A549 (cell line): Measurements from ENCODE around the gene SLC29A3. TPM values are rescaled to one million over a fixed set of nuclear protein-coding genes. Genes with fewer than 3 reads are reported as not detected.

Source experiments
- ATAC-seq, 2 experiments: fragments of 200-7000 bp in 1 of 2; fragments of >200 bp in 1 of 2; cut with Nextera tagmentation in 1 of 2; cut with Tn5 transposase in 1 of 2; 3 replicates each; pipeline versions ENCODE4 v1.8.0 to v1.9.1; 2018 to 2020; ENCODE audit warnings: mild to moderate bottlenecking in 1 of 2, moderate library complexity in 1 of 2
- CTCF ChIA-PET: fragments of 300-600 bp; sonication (Branson Sonifier 250); formaldehyde crosslinking; extraction: SDS; loops from one replicate; lab custom pipeline; 2021; ENCODE audit warnings: antibody characterized with exemption, inconsistent platforms; lab: Yijun Ruan, JAX
- POLR2A ChIA-PET: fragments of 350-600 bp; formaldehyde crosslinking; extraction: SDS; loops from one replicate; lab custom pipeline; 2021; ENCODE audit warnings: antibody characterized with exemption, inconsistent platforms; lab: Yijun Ruan, JAX
- DNase-seq, 2 experiments: peaks; one replicate each; pipeline versions ENCODE4 v3.0.0 to v3.0.0-alpha.2; 2011 to 2016; ENCODE audit warnings: low read depth in 1 of 2, low spot score in 1 of 2
- FAIRE-seq: peaks from 2 replicates; lab custom pipeline; 2011; peaks lifted over from hg19 to GRCh38; lab: Jason Lieb, UNC
- H3K27ac ChIP-seq, 2 experiments: fragments of >200 bp; sonication (Bioruptor Twin); formaldehyde crosslinking; 3 replicates each; pipeline ENCODE4 v1.5.1; 2016 to 2017
- H3K4me1 ChIP-seq: fragments of >200 bp; sonication (Bioruptor Twin); formaldehyde crosslinking; 3 replicates; pipeline ENCODE4 v1.6.1; 2016
- H3K4me2 ChIP-seq: fragments of >200 bp; sonication (Bioruptor Twin); formaldehyde crosslinking; 3 replicates; pipeline ENCODE4 v1.6.1; 2016
- H3K4me3 ChIP-seq: fragments of >200 bp; sonication (Bioruptor Twin); formaldehyde crosslinking; 3 replicates; pipeline ENCODE4 v1.5.1; 2016
- H3K9me3 ChIP-seq: fragments of >200 bp; sonication (Bioruptor Twin); formaldehyde crosslinking; 3 replicates; pipeline ENCODE4 v1.6.1; 2016
- ATOH8 ChIP-seq: fragments of 250-450 bp; sonication (Bioruptor Pico); IDR thresholded peaks from 2 replicates; pipeline ENCODE4 v1.5.0; 2020; ENCODE audit warnings: low read depth, mild to moderate bottlenecking, moderate library complexity
- BCL3 ChIP-seq: fragments of >200 bp; sonication (Bioruptor Twin); formaldehyde crosslinking; IDR thresholded peaks from 3 replicates; pipeline ENCODE4 v1.6.1; 2016
- BHLHE40 ChIP-seq: IDR thresholded peaks from 2 replicates; pipeline ENCODE4 v1.6.1; 2012; ENCODE audit warnings: low read depth, low read length, inconsistent platforms
- HDAC2 ChIP-seq: fragments of 200-600 bp; sonication (generic); IDR thresholded peaks from 2 replicates; pipeline ENCODE4 v1.6.1; 2016
- HOXA7 ChIP-seq: fragments of 250-450 bp; sonication (Bioruptor Pico); IDR thresholded peaks from 2 replicates; pipeline ENCODE4 v1.5.0; 2020; ENCODE audit warnings: mild to moderate bottlenecking, moderate library complexity
- HOXB13 ChIP-seq: fragments of 250-450 bp; sonication (Bioruptor Pico); IDR thresholded peaks from 2 replicates; pipeline ENCODE4 v1.5.0; 2020; ENCODE audit warnings: low read depth, mild to moderate bottlenecking, moderate library complexity
- KDM1A ChIP-seq: fragments of 200-600 bp; sonication (generic); IDR thresholded peaks from 2 replicates; pipeline ENCODE4 v1.6.1; 2016; ENCODE audit warnings: low read depth, mild to moderate bottlenecking
- KDM5A ChIP-seq: fragments of 200-600 bp; sonication (generic); IDR thresholded peaks from 2 replicates; pipeline ENCODE4 v1.6.1; 2016; ENCODE audit warnings: antibody characterized with exemption, mild to moderate bottlenecking
- MAZ ChIP-seq: fragments of 150-350 bp; IDR thresholded peaks from 2 replicates; pipeline ENCODE4 v1.6.1; 2014; ENCODE audit warnings: antibody characterized with exemption, low read depth, low read length, borderline replicate concordance
- NFE2L2 ChIP-seq: fragments of 150-350 bp; conservative IDR thresholded peaks from 2 replicates; pipeline ENCODE4 v1.6.1; 2014; ENCODE audit warnings: low read length
- NPAS2 ChIP-seq: fragments of 250-450 bp; sonication (Bioruptor Pico); IDR thresholded peaks from 2 replicates; pipeline ENCODE4 v1.8.0; 2022; ENCODE audit warnings: mild to moderate bottlenecking, moderate library complexity, borderline replicate concordance
- POLR2A ChIP-seq: IDR thresholded peaks from 2 replicates; pipeline ENCODE4 v1.6.1; 2012; ENCODE audit warnings: mild to moderate bottlenecking, low read length
- POLR2AphosphoS2 ChIP-seq: conservative IDR thresholded peaks from 2 replicates; pipeline ENCODE4 v1.6.1; 2012; ENCODE audit warnings: low read length, improper control_type of control experiment, inconsistent platforms
- RAD21 ChIP-seq, 2 experiments: fragments of >200 bp in 1 of 2; sonication (Bioruptor Twin) in 1 of 2; formaldehyde crosslinking in 1 of 2; IDR thresholded peaks in 1 of 2; conservative IDR thresholded peaks in 1 of 2; 2 replicates in 1 of 2; 3 replicates in 1 of 2; pipeline ENCODE4 v1.6.1; 2012 to 2018; ENCODE audit warnings: inconsistent platforms in 1 of 2
- REST ChIP-seq: fragments of 200-600 bp; sonication (generic); IDR thresholded peaks from 2 replicates; pipeline ENCODE4 v1.6.1; 2016; ENCODE audit warnings: antibody characterized with exemption, mild to moderate bottlenecking, moderate library complexity
- RFX5 ChIP-seq: fragments of 450-650 bp; IDR thresholded peaks from 2 replicates; pipeline ENCODE4 v1.7.1; 2014; ENCODE audit warnings: antibody characterized with exemption, mild to moderate bottlenecking, moderate library complexity
- RNF2 ChIP-seq: fragments of 200-600 bp; sonication (generic); IDR thresholded peaks from 2 replicates; pipeline ENCODE4 v1.6.1; 2016; ENCODE audit warnings: low read depth, mild to moderate bottlenecking, antibody characterized with exemption, moderate library complexity, borderline replicate concordance
- SMC3 ChIP-seq: fragments of >200 bp; sonication (Bioruptor Twin); formaldehyde crosslinking; IDR thresholded peaks from 3 replicates; pipeline ENCODE4 v1.6.1; 2018; ENCODE audit warnings: inconsistent platforms
- USF2 ChIP-seq: fragments of 450-650 bp; IDR thresholded peaks from 2 replicates; pipeline ENCODE4 v1.6.1; 2014; ENCODE audit warnings: antibody characterized with exemption
- ZFP36 ChIP-seq: fragments of 450-650 bp; IDR thresholded peaks from 2 replicates; pipeline ENCODE4 v1.6.1; 2014; ENCODE audit warnings: borderline replicate concordance; ENCODE audit not compliant: partially characterized antibody
- ZSCAN20 ChIP-seq: fragments of 250-450 bp; sonication (Bioruptor Pico); IDR thresholded peaks from 2 replicates; pipeline ENCODE4 v1.8.0; 2022; ENCODE audit warnings: mild to moderate bottlenecking, moderate library complexity
- WGBS: methylation state at CpG from one replicate; pipeline ENCODE4 v1.1.6; 2017; ENCODE audit errors: missing lambda C conversion rate; 5-methylcytosine and 5-hydroxymethylcytosine counted together
- polyA plus RNA-seq, 4 experiments: library from polyadenylated mRNA; depleted of rRNA in 3 of 4; stranded (reverse); fragments of >200 nt; fragmentation: RNase III in 1 of 4; extraction: RNeasy Plus Mini Kit Qiagen cat#74134 plus additional on column Dnase treatment in 1 of 4; gene quantifications; 2 replicates in 3 of 4; 3 replicates in 1 of 4; pipeline ENCODE4 v1.2.3, GENCODE V29; 2011 to 2017
- TF ChIP-seq, protein P1 (sequence below): IDR thresholded peaks from 2 replicates; pipeline ENCODE4 v1.6.1; 2012

The SLC29A3 gene
- polyA plus RNA-seq, 2 of the 4 experiments (the other 2 are of a cell fraction) = 7.2 to 11.4 TPM

DNA sequence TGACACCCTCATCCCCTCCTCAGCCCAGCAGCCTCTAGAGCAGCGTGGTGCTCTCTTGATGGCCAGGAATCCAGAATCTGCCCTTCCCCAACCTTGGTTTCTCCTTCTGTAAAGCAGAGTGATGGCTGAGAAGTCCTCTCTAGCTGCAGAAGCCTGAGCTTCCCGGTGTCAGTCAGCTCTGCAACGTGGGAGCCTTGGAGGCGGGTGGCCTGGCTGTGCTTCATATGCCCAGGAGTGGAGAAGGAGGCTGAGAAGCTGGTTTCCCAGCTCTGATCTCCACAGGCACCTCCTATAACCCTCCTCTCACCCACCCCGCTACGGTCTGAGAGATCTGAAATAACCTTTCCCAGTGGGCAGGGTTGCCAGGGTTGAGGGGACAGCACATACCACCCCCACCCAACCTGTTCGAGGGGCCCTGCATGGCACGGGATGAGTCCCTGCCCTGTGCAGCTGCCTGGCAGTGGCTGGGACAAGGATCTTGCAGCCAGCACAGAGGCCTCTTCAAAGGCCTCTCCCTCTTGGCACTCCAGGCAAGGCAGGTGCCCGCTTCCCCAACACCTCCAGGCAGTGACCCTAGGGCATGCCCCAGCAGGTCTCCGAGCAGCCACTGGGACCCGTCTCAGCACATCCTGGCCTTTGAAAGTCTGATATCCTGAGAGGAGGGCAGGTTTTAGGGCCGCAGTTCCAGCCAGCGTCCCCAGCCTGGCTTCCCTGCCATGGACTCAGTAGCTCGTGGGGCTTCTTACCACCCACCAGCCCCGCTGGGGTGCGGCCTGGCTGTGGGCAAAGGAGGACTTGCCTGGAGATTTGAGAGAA lies 18.3 kb upstream of the SLC29A3 start (continued):
- TF ChIP-seq, protein P1, sequence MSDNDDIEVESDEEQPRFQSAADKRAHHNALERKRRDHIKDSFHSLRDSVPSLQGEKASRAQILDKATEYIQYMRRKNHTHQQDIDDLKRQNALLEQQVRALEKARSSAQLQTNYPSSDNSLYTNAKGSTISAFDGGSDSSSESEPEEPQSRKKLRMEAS = no peak
- TF ChIP-seq HDAC2 (no peak), BCL3 (no peak), USF2 (no peak), HOXA7 (CRISPR knock-in tag) (no peak), NPAS2 (no peak), ZSCAN20 (CRISPR knock-in tag) (no peak)

DNA sequence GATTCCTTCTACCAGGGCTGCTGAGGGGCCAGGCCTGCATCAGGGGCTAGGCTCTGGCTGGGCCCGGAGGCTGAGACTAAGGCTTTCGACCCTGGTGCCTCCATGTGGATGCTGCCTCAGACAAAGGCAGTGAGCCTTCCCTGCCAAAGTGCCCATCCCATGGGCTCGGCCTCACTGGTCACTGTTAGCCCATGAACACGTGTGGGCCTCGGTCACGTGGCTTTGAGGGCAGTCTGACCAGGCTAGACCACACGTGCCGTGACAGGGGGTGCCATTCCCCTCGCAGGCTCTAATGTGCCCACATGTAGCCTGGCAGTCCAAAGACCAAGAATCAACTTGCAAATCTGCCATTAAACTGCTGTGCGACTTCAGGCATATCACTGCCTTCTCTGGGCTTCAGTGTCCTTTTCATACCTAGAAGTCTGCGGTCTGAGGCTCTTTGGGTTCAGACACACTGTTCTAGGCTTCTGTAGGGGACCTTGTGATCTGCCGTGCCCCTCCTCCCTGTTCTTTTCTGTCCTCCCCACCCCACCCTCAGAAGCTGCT lies 17.6 kb upstream of the SLC29A3 start:
- no peak for DNase-seq
- WGBS = 78% methylated on average over 10 of the region's 12 CpGs
- POLR2A ChIA-PET = no interaction called here
- Histone ChIP-seq H3K4me1 (no peaks in the 10 kb centered on the region), H3K27ac (no peak overlapping the region), H3K9me3 (no peaks in the 10 kb centered on the region), H3K4me3 (no peak overlapping the region)
- no peak for TF ChIP-seq RAD21 (conservative IDR thresholded peaks at IDR 0.05 in 1 of 2, IDR thresholded peaks at IDR 0.05 in 1 of 2)
- TF ChIP-seq, all 56 proteins: peak for 0
- ATAC-seq = no peak
- H3K4me2 ChIP-seq = no peak overlapping the region
- CTCF ChIA-PET = interaction anchor here (1.1 to 44.0 kb wide), 8 partner anchors 12 to 408 kb away, joined by 3 to 977 read pairs (median 8); partner anchors contain the start of genes CDH23 and SLC29A3
- no peak for FAIRE-seq

DNA sequence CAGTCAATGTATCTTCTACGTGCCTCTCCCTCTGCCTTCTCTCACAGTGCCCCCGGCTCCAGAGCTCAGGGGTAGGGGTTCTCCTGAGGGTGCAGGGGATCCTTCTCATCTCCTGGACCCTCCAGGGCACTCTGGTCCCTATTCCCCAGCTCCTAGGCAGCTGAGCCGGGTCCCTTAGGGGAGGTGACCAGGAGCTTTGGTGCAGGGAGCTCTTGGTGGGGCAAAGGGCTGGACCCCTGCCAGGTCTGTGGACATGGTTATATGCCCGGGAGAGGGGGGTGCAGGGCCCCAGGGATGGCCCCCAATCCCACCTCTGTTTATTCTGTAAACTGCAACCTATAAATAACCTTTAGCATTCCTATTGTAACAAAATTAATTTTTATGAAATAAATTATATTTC lies 16.6 kb upstream of the SLC29A3 start:
- Histone ChIP-seq H3K4me3 (no peak overlapping the region), H3K4me2 (no peak overlapping the region), H3K9me3 (no peaks in the 10 kb centered on the region)
- ATAC-seq = no peak
- TF ChIP-seq RAD21 (conservative IDR thresholded peaks at IDR 0.05 in 1 of 2, IDR thresholded peaks at IDR 0.05 in 1 of 2) = no peak
- no peak for TF ChIP-seq REST
- no peak for TF ChIP-seq NPAS2
- TF ChIP-seq RNF2 = no peak
- no peak for TF ChIP-seq ATOH8 (CRISPR knock-in tag)
- no peak for TF ChIP-seq MAZ
- no peak for TF ChIP-seq RFX5
- TF ChIP-seq KDM1A = no peak
- no peak for TF ChIP-seq HOXB13 (CRISPR knock-in tag)
- TF ChIP-seq BCL3 = no peak
- TF ChIP-seq POLR2A = no peak
- no peak for TF ChIP-seq POLR2AphosphoS2
- no peak for TF ChIP-seq BHLHE40
- no peak for TF ChIP-seq KDM5A
- TF ChIP-seq SMC3 = no peak
- no peak for TF ChIP-seq ZSCAN20 (CRISPR knock-in tag)
- TF ChIP-seq ZFP36 = no peak
- TF ChIP-seq NFE2L2 = no peak
- TF ChIP-seq, all 56 proteins: peak for 0
- ChIA-PET CTCF (interaction anchor here (0.6 to 44.0 kb wide), 15 partner anchors 9 to 407 kb away, joined by 3 to 977 read pairs (median 4); partner anchors contain the start of genes CDH23 and SLC29A3), POLR2A (no interaction called here)
- FAIRE-seq = no peak
- WGBS = 17% methylated on average over 4 of the region's 4 CpGs
- DNase-seq = no peak
- H3K27ac ChIP-seq = no peak overlapping the region
- no peaks in the 10 kb centered on the region for H3K4me1 ChIP-seq
